AG04450 (cell line): ENCODE data around the gene C10orf71. TPM values are rescaled to one million over a fixed set of nuclear protein-coding genes. Genes with fewer than 3 reads are reported as not detected.

Experiments
- CTCF ChIA-PET: fragments of 300-600, 350-600 bp; formaldehyde crosslinking; extraction: SDS; loops from one replicate; lab custom pipeline; 2022; ENCODE audit warnings: antibody characterized with exemption, inconsistent platforms; lab: Charles Lee
- POLR2A ChIA-PET: fragments of 350-600 bp; formaldehyde crosslinking; extraction: SDS; loops from one replicate; lab custom pipeline; 2021; ENCODE audit warnings: antibody characterized with exemption, inconsistent platforms; lab: Yijun Ruan, JAX
- DNase-seq: peaks from one replicate; pipeline ENCODE4 v3.0.0-alpha.2; 2011; ENCODE audit warnings: low read depth, low spot score
- H3K27ac ChIP-seq: one replicate; pipeline ENCODE4 v1.5.1; 2012; ENCODE audit warnings: low read depth, low read length, control low read depth
- H3K27me3 ChIP-seq: one replicate; pipeline ENCODE4 v1.6.0; 2012; ENCODE audit warnings: low read length; ENCODE audit not compliant: control insufficient read depth, insufficient read depth
- H3K4me3 ChIP-seq: 2 replicates; pipeline ENCODE4 v1.5.1; 2011; ENCODE audit warnings: mild to moderate bottlenecking, low read depth, low read length, control low read depth
- H3K9me3 ChIP-seq: 2 replicates; pipeline ENCODE4 v1.5.1; 2012; ENCODE audit warnings: low read length; ENCODE audit not compliant: control insufficient read depth, insufficient read depth
- CTCF ChIP-seq: IDR thresholded peaks from 2 replicates; pipeline ENCODE4 v1.5.1; 2011; ENCODE audit warnings: low read depth, low read length, control low read depth, inconsistent platforms
- polyA plus RNA-seq: library from polyadenylated mRNA; depleted of rRNA; stranded (reverse); fragments of >200 nt; gene quantifications from 2 replicates; pipeline ENCODE4 v1.2.3, GENCODE V29; 2011

C10orf71 gene
- polyA plus RNA-seq, 1 experiment = not detected

GRCh38 chr10:49351669-49352068, 52.7 kb downstream of the C10orf71 start:
- TF ChIP-seq CTCF = no peak
- POLR2A ChIA-PET = no interaction called here
- DNase-seq = no peak
- H3K9me3 ChIP-seq = no peaks in the 10 kb centered on the region
- H3K27me3 ChIP-seq = no peaks in the 10 kb centered on the region
- no peak overlapping the region for H3K27ac ChIP-seq
- CTCF ChIA-PET = no interaction called here
- no peak overlapping the region for H3K4me3 ChIP-seq

GRCh38 chr10:49352323-49352722, 53.4 kb downstream of the C10orf71 start:
- Histone ChIP-seq H3K9me3 (no peaks in the 10 kb centered on the region), H3K27ac (no peak overlapping the region), H3K27me3 (no peaks in the 10 kb centered on the region), H3K4me3 (no peak overlapping the region)
- no peak for TF ChIP-seq CTCF
- POLR2A ChIA-PET = no interaction called here
- DNase-seq = no peak
- CTCF ChIA-PET = no interaction called here

GRCh38 chr10:49353026-49353894, 54.3 kb downstream of the C10orf71 start:
- CTCF ChIA-PET = no interaction called here
- Histone ChIP-seq H3K4me3 (no peak overlapping the region), H3K27me3 (no peaks in the 10 kb centered on the region), H3K27ac (no peak overlapping the region), H3K9me3 (no peaks in the 10 kb centered on the region)
- TF ChIP-seq CTCF = no peak
- POLR2A ChIA-PET = no interaction called here
- DNase-seq = no peak

GRCh38 chr10:49353895-49354566, 55.1 kb downstream of the C10orf71 start:
- ChIA-PET POLR2A (no interaction called here), CTCF (no interaction called here)
- Histone ChIP-seq H3K27me3 (no peaks in the 10 kb centered on the region), H3K9me3 (no peaks in the 10 kb centered on the region), H3K4me3 (no peak overlapping the region), H3K27ac (no peak overlapping the region)
- no peak for DNase-seq
- TF ChIP-seq CTCF = no peak

GRCh38 chr10:49354593-49354992, 55.6 kb downstream of the C10orf71 start:
- ChIA-PET CTCF (no interaction called here), POLR2A (no interaction called here)
- no peak for TF ChIP-seq CTCF

More at GRCh38 chr10:49354593-49354992, 55.6 kb downstream of the C10orf71 start:
- no peak overlapping the region for H3K27ac ChIP-seq
- no peaks in the 10 kb centered on the region for H3K27me3 ChIP-seq
- DNase-seq = no peak
- H3K9me3 ChIP-seq = no peaks in the 10 kb centered on the region
- no peak overlapping the region for H3K4me3 ChIP-seq
